Endothelial cell of umbilical vein (primary cell): ENCODE measurements around the gene CBLB.

Experiments
- EZH2 ChIP-seq: IDR thresholded peaks from 2 replicates; pipeline ENCODE4 v1.6.1; 2012; ENCODE audit warnings: borderline replicate concordance, low read depth, mild to moderate bottlenecking, moderate library complexity, low read length, inconsistent platforms; ENCODE audit not compliant: severe bottlenecking
- JUN ChIP-seq: IDR thresholded peaks from 2 replicates; pipeline ENCODE4 v1.6.1; 2011; ENCODE audit warnings: borderline replicate concordance, low read depth; ENCODE audit not compliant: insufficient read length, insufficient read depth
- POLR2A ChIP-seq: IDR thresholded peaks from 2 replicates; pipeline ENCODE4 v1.6.1; 2012; ENCODE audit warnings: low read depth, mild to moderate bottlenecking, control low read depth, low read length
- POLR2AphosphoS5 ChIP-seq: IDR thresholded peaks from 2 replicates; pipeline ENCODE4 v1.6.1; 2012; ENCODE audit warnings: low read depth, mild to moderate bottlenecking, control low read depth, low read length, moderate library complexity; ENCODE audit not compliant: insufficient read depth
- TF ChIP-seq, protein P1 (sequence below), 2 donors: IDR thresholded peaks; 1 replicate in 1 of 2; 2 replicates in 1 of 2; pipeline ENCODE4 v1.5.1; 2011; ENCODE audit warnings: low read length in 2 of 2, mild to moderate bottlenecking in 2 of 2, moderate library complexity in 2 of 2, control low read depth in 1 of 2, inconsistent platforms in 1 of 2, low read depth in 1 of 2; ENCODE audit not compliant: insufficient read depth in 1 of 2; ENCODE audit errors: extremely low read depth in 1 of 2
- TF ChIP-seq, protein P2 (sequence below): IDR thresholded peaks from 2 replicates; pipeline ENCODE4 v1.6.1; 2011; ENCODE audit not compliant: insufficient read depth, insufficient read length

DNA sequence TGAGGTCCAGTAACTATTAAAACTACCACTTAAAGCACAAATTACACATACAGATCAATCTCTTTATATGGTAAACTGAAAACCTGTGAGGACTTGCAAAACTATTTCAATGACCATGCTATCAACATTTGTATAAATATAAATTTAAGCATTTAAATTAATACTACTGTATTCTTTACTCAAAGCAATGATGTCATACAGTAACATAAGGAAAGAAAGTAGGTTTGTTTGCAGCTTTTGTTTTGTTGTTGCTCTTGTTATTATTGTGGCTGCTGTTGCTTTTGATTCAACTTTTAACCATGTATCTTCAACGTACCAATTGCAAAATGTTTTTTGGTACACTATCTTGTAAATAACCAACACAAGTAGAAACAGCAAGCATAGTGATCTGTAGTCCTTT, 22.0 kb downstream of the CBLB start:
- TF ChIP-seq, protein P1, sequence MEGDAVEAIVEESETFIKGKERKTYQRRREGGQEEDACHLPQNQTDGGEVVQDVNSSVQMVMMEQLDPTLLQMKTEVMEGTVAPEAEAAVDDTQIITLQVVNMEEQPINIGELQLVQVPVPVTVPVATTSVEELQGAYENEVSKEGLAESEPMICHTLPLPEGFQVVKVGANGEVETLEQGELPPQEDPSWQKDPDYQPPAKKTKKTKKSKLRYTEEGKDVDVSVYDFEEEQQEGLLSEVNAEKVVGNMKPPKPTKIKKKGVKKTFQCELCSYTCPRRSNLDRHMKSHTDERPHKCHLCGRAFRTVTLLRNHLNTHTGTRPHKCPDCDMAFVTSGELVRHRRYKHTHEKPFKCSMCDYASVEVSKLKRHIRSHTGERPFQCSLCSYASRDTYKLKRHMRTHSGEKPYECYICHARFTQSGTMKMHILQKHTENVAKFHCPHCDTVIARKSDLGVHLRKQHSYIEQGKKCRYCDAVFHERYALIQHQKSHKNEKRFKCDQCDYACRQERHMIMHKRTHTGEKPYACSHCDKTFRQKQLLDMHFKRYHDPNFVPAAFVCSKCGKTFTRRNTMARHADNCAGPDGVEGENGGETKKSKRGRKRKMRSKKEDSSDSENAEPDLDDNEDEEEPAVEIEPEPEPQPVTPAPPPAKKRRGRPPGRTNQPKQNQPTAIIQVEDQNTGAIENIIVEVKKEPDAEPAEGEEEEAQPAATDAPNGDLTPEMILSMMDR (IDR thresholded peaks at IDR 0.05; ENCODE audit: extremely low read depth in 1 of 2, insufficient read depth in 1 of 2, low read depth in 1 of 2, low read length in 2 of 2), result no peak
- TF ChIP-seq POLR2AphosphoS5 (no peak), POLR2A (no peak), EZH2 (no peak), JUN (no peak)
- TF ChIP-seq, protein P2, sequence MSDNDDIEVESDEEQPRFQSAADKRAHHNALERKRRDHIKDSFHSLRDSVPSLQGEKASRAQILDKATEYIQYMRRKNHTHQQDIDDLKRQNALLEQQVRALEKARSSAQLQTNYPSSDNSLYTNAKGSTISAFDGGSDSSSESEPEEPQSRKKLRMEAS, result no peak
